Purkinje cell (primary cell): ENCODE data around the gene CAGE1. TPM values are rescaled to one million over a fixed set of nuclear protein-coding genes. Genes with fewer than 3 reads are reported as not detected.

Source experiments
- polyA plus RNA-seq: library from polyadenylated mRNA; unstranded; fragments of >200 nt; fragmentation: Nextera tagmentation; gene quantifications from 2 replicates; pipeline ENCODE4 v1.2.1, GENCODE V29; 2014

Gene CAGE1
- polyA plus RNA-seq, result not detected in 2 replicates

DNA sequence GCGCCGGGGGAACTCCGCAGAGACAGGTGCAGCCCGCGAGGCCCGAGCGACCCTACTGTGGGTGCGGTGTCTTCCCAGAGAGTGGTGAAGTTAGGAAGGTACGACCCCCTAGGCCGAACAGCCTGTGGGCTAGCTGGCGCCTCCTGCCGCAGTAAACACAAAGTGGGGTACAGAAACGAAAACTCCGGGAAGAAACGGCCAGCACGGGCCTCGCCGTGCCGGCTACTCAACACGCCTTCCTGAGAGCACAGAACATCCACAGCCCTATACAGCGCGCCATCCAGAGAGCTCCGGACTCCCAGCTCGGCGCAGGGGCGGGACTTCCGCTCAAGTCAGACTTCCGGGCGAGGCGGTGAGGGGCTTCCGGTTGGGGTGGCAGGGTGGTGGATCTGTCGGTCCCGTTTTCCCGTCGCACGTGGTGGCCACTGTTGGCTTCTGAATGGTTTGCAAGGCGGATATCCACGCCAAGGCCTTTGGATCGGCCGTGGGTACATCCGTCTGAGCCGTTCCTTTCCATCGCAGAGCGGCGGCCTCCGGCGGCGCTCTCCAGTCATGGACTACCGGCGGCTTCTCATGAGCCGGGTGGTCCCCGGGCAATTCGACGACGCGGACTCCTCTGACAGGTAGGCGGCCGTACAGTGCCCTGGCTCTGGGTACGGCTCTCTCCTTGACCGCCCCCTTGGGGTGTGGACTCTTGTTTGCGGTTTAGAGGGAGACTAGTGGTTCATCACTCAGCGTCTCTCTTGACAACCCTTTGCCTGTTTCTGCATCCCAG, at the start of gene CAGE1, which contains the start of gene RIOK1:
Gene CAGE1, minus strand, starts transcription at position 292 of the 775 bp plus-strand sequence. CDS start 2,569 bp downstream, outside the sequence.
Gene RIOK1, plus strand, starts transcription at position 358 of the 775 bp plus-strand sequence. Its CDS starts 195 bp downstream, at position 553.

GRCh38 chr6:7312616-7313504, 76.7 kb downstream of the CAGE1 start, which contains the start of gene SSR1:
Gene SSR1 (minus strand): TSS chr6:7313199. CDS start chr6:7313120, 79 bp downstream.

Other genes with a start within 250 kb of the CAGE1 start
- 44.9 and 56.6 TPM in 2 replicates for gene SSR1, start 76.5 kb downstream of the CAGE1 start, polyA plus RNA-seq
- 10.0 and 14.3 TPM in 2 replicates for gene RIOK1, start 66 bp upstream of the CAGE1 start, polyA plus RNA-seq
- gene DSP, start 151.9 kb upstream of the CAGE1 start, polyA plus RNA-seq, result 0.28 TPM in 1 of 2 replicates, not detected in the other
- 4.2 and 6.1 TPM in 2 replicates for gene SNRNP48, start 200.5 kb upstream of the CAGE1 start, polyA plus RNA-seq